Measurements from ENCODE around the gene CCDC12.

The CCDC12 gene

GRCh38 chr3:46923559-46924350 lies 52.8 kb downstream of the CCDC12 start:
- no peak overlapping the region for H3K27ac ChIP-seq (ENCODE audit: low read length)
- peaks cover 58 to 65% of the 10 kb centered on the region in 2 donors for H3K36me3 ChIP-seq (ENCODE audit: control insufficient read depth in 1 of 2, insufficient read depth in 2 of 2, low read length in 2 of 2)
- no peaks in the 10 kb centered on the region for H3K9me3 ChIP-seq (ENCODE audit: control insufficient read depth in 1 of 2, low read length in 2 of 2)
- peaks cover 10 to 25% of the 10 kb centered on the region in 2 donors for H3K4me1 ChIP-seq (ENCODE audit: control insufficient read depth in 1 of 2, insufficient read depth in 2 of 2, low read length in 2 of 2)
- H3K27me3 ChIP-seq (ENCODE audit: low read depth, low read length) = no peaks in the 10 kb centered on the region
- H3K4me3 ChIP-seq (ENCODE audit: low read depth in 1 of 2, low read length in 2 of 2) = no peak overlapping the region

GRCh38 chr3:46922871-46923558 lies 53.5 kb downstream of the CCDC12 start:
- Histone ChIP-seq H3K9me3 (ENCODE audit: control insufficient read depth in 1 of 2, low read length in 2 of 2) (no peaks in the 10 kb centered on the region), H3K27ac (ENCODE audit: low read length) (no peak overlapping the region), H3K36me3 (ENCODE audit: control insufficient read depth in 1 of 2, insufficient read depth in 2 of 2, low read length in 2 of 2) (peaks cover 60 to 72% of the 10 kb centered on the region in 2 donors), H3K27me3 (ENCODE audit: low read depth, low read length) (no peaks in the 10 kb centered on the region), H3K4me1 (ENCODE audit: control insufficient read depth in 1 of 2, insufficient read depth in 2 of 2, low read length in 2 of 2) (peaks cover 10 to 24% of the 10 kb centered on the region in 2 donors), H3K4me3 (ENCODE audit: low read depth in 1 of 2, low read length in 2 of 2) (no peak overlapping the region)

DNA sequence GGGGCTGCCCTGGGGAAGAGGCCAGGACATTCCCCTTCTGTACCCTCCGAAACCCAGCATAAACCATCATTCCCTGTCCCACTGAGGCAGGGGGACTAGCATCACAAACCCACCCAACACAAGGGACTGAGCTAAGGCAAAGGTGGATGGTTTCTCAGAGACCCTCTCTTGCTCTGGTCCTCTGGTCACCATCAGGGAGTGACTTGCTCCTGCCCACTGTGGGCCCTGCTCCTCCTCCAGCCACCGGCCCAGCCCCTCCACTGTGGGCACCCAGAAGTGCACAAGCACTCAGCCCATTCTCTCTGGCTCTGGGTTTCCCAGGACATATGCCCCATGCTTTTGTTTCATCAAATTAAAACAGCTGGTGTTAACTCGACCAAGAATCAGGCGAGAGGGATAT lies 54.1 kb downstream of the CCDC12 start:
- Histone ChIP-seq H3K4me3 (ENCODE audit: low read depth in 1 of 2, low read length in 2 of 2) (no peak overlapping the region), H3K9me3 (ENCODE audit: control insufficient read depth in 1 of 2, low read length in 2 of 2) (no peaks in the 10 kb centered on the region), H3K27me3 (ENCODE audit: low read depth, low read length) (no peaks in the 10 kb centered on the region), H3K27ac (ENCODE audit: low read length) (no peak overlapping the region), H3K4me1 (ENCODE audit: control insufficient read depth in 1 of 2, insufficient read depth in 2 of 2, low read length in 2 of 2) (peaks cover 6 to 18% of the 10 kb centered on the region in 2 donors), H3K36me3 (ENCODE audit: control insufficient read depth in 1 of 2, insufficient read depth in 2 of 2, low read length in 2 of 2) (peaks cover 60 to 77% of the 10 kb centered on the region in 2 donors)

DNA sequence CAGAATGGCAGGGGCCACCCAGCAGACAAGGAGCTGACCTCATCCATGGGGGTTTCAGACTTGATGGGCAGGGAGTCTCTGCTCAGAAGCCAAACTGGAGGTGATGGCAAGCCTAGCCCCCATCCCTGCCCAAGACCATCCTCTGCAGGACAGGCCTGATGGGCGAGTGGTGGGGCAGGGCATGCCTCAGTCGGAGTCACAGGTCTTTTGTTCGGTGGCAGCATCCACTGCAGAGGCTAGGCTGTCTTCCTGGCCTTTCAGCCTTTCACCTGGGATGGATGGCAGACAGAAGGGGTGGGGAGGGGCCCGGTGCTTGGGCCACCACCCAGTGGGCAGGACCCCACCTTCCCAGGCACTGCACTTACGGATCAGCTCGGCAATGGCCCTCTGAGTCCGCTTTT lies 54.7 kb downstream of the CCDC12 start:
- no peaks in the 10 kb centered on the region for H3K27me3 ChIP-seq (ENCODE audit: low read depth, low read length)
- H3K4me3 ChIP-seq (ENCODE audit: low read depth in 1 of 2, low read length in 2 of 2) = no peak overlapping the region
- H3K4me1 ChIP-seq (ENCODE audit: control insufficient read depth in 1 of 2, insufficient read depth in 2 of 2, low read length in 2 of 2) = peaks cover 3 to 14% of the 10 kb centered on the region in 2 donors
- H3K27ac ChIP-seq (ENCODE audit: low read length) = no peak overlapping the region
- no peaks in the 10 kb centered on the region for H3K9me3 ChIP-seq (ENCODE audit: control insufficient read depth in 1 of 2, low read length in 2 of 2)
- H3K36me3 ChIP-seq (ENCODE audit: control insufficient read depth in 1 of 2, insufficient read depth in 2 of 2, low read length in 2 of 2) = peaks cover 60 to 83% of the 10 kb centered on the region in 2 donors

DNA sequence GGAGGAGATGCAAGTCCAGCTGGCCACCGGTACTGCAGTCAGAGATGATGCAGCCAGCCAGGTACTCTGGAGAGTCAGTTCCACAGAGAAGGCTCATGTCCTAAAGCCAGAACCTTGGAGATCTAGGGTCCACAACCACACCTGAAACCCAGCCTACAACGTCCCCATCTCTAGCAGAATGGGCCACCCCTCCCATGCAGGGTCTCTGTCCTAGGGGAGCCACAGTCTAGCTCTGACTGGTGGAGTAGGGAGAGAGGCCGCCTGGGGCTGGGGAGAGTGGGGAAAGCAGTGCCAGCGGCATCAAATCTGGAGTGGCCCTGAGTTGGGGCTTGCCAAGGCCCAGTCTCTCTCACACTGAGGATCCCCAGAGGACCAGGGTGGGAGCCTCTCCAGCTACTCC lies 55.5 kb downstream of the CCDC12 start:
- H3K27ac ChIP-seq (ENCODE audit: low read length) = no peak overlapping the region
- H3K4me3 ChIP-seq (ENCODE audit: low read depth in 1 of 2, low read length in 2 of 2) = no peak overlapping the region
- peaks cover 0 to 6% of the 10 kb centered on the region in 2 donors for H3K4me1 ChIP-seq (ENCODE audit: control insufficient read depth in 1 of 2, insufficient read depth in 2 of 2, low read length in 2 of 2)
- no peaks in the 10 kb centered on the region for H3K9me3 ChIP-seq (ENCODE audit: control insufficient read depth in 1 of 2, low read length in 2 of 2)
- no peaks in the 10 kb centered on the region for H3K27me3 ChIP-seq (ENCODE audit: low read depth, low read length)
- peaks cover 59 to 86% of the 10 kb centered on the region in 2 donors for H3K36me3 ChIP-seq (ENCODE audit: control insufficient read depth in 1 of 2, insufficient read depth in 2 of 2, low read length in 2 of 2)

DNA sequence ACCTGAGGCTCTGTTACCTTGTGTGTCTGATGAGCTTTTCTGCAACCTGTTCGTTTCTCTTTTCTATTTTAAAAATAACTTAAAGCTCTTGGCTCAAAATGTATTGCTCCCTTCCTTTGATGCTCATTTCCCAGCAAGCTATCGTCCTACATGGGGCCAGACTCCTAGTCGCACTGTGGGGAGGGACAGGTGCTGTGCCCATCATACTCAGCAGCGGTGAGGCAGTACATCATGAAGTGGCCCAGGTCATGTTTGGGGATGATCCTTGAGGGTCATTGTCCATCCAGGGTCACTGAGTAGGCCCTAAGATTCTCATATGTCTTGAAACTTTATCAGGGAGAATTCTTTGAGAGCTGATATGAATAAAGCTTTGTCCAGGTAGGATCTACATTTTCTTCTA lies 57.9 kb downstream of the CCDC12 start:
- H3K36me3 ChIP-seq (ENCODE audit: control insufficient read depth in 1 of 2, insufficient read depth in 2 of 2, low read length in 2 of 2) = peaks cover 46 to 74% of the 10 kb centered on the region in 2 donors
- H3K27ac ChIP-seq (ENCODE audit: low read length) = no peak overlapping the region
- no peaks in the 10 kb centered on the region for H3K4me1 ChIP-seq (ENCODE audit: control insufficient read depth in 1 of 2, insufficient read depth in 2 of 2, low read length in 2 of 2)

DNA sequence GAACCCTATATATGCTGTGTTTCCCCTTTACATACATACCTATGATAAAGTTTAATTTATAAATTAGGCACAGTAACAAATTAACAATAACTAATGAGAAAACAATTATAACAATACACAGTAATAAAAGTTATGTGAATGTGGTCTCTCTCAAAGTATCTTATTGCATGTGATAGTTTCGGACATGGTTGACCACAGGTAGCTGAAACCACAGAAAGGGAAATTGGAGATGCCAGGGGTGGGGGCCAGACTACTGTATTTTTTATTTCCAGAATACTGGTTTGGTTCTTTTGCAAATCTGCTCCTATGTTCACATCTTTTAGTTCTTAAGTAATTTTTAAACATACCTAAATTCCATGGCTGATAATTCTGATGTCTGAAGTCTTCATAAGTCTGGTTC lies 58.3 kb downstream of the CCDC12 start:
- Histone ChIP-seq H3K9me3 (ENCODE audit: control insufficient read depth in 1 of 2, low read length in 2 of 2) (no peaks in the 10 kb centered on the region), H3K4me3 (ENCODE audit: low read depth in 1 of 2, low read length in 2 of 2) (no peak overlapping the region), H3K27me3 (ENCODE audit: low read depth, low read length) (no peaks in the 10 kb centered on the region), H3K36me3 (ENCODE audit: control insufficient read depth in 1 of 2, insufficient read depth in 2 of 2, low read length in 2 of 2) (peaks cover 44 to 70% of the 10 kb centered on the region in 2 donors), H3K27ac (ENCODE audit: low read length) (no peak overlapping the region), H3K4me1 (ENCODE audit: control insufficient read depth in 1 of 2, insufficient read depth in 2 of 2, low read length in 2 of 2) (no peaks in the 10 kb centered on the region)

More for the DNA sequence above, 57.9 kb downstream of the CCDC12 start:
- H3K9me3 ChIP-seq (ENCODE audit: control insufficient read depth in 1 of 2, low read length in 2 of 2) = no peaks in the 10 kb centered on the region
- H3K27me3 ChIP-seq (ENCODE audit: low read depth, low read length) = no peaks in the 10 kb centered on the region
- no peak overlapping the region for H3K4me3 ChIP-seq (ENCODE audit: low read depth in 1 of 2, low read length in 2 of 2)

DNA sequence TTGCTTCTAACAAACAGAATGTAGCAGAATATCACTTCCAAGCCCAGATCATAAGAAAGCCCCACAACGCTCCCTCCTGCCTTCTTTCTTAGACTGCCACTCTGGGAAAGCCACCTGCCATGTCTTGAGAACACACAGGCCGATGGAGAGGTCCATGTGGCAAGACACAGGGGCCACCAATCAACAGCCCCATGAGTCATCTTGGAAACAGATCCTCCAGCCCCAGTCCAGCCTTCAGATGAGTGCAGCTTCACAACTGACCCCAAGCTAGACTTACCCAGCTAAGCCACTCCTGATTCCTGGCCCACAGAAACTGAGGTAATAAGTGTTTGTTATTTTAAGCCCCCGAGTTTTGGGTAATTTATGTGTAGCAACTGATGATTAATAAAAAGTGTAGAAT lies 59.3 kb downstream of the CCDC12 start:
- Histone ChIP-seq H3K27me3 (ENCODE audit: low read depth, low read length) (no peaks in the 10 kb centered on the region), H3K9me3 (ENCODE audit: control insufficient read depth in 1 of 2, low read length in 2 of 2) (no peaks in the 10 kb centered on the region), H3K4me1 (ENCODE audit: control insufficient read depth in 1 of 2, insufficient read depth in 2 of 2, low read length in 2 of 2) (no peaks in the 10 kb centered on the region), H3K36me3 (ENCODE audit: control insufficient read depth in 1 of 2, insufficient read depth in 2 of 2, low read length in 2 of 2) (peaks cover 35 to 61% of the 10 kb centered on the region in 2 donors), H3K27ac (ENCODE audit: low read length) (no peak overlapping the region), H3K4me3 (ENCODE audit: low read depth in 1 of 2, low read length in 2 of 2) (no peak overlapping the region)

- peaks cover 30 to 56% of the 10 kb centered on the region in 2 donors for H3K36me3 ChIP-seq (ENCODE audit: control insufficient read depth in 1 of 2, insufficient read depth in 2 of 2, low read length in 2 of 2)
- no peaks in the 10 kb centered on the region for H3K4me1 ChIP-seq (ENCODE audit: control insufficient read depth in 1 of 2, insufficient read depth in 2 of 2, low read length in 2 of 2)
- no peak overlapping the region for H3K4me3 ChIP-seq (ENCODE audit: low read depth in 1 of 2, low read length in 2 of 2)
- no peaks in the 10 kb centered on the region for H3K27me3 ChIP-seq (ENCODE audit: low read depth, low read length)
- H3K27ac ChIP-seq (ENCODE audit: low read length) = no peak overlapping the region
- no peaks in the 10 kb centered on the region for H3K9me3 ChIP-seq (ENCODE audit: control insufficient read depth in 1 of 2, low read length in 2 of 2)
Measured at GRCh38 chr3:46916799-46917198, 59.7 kb downstream of the CCDC12 start.

- no peak overlapping the region for H3K4me3 ChIP-seq (ENCODE audit: low read depth in 1 of 2, low read length in 2 of 2)
- H3K9me3 ChIP-seq (ENCODE audit: control insufficient read depth in 1 of 2, low read length in 2 of 2) = no peaks in the 10 kb centered on the region
- H3K27ac ChIP-seq (ENCODE audit: low read length) = no peak overlapping the region
- no peaks in the 10 kb centered on the region for H3K27me3 ChIP-seq (ENCODE audit: low read depth, low read length)
- no peaks in the 10 kb centered on the region for H3K4me1 ChIP-seq (ENCODE audit: control insufficient read depth in 1 of 2, insufficient read depth in 2 of 2, low read length in 2 of 2)
- H3K36me3 ChIP-seq (ENCODE audit: control insufficient read depth in 1 of 2, insufficient read depth in 2 of 2, low read length in 2 of 2) = peaks cover 25 to 51% of the 10 kb centered on the region in 2 donors
Measured at GRCh38 chr3:46916278-46916677, 60.3 kb downstream of the CCDC12 start.

DNA sequence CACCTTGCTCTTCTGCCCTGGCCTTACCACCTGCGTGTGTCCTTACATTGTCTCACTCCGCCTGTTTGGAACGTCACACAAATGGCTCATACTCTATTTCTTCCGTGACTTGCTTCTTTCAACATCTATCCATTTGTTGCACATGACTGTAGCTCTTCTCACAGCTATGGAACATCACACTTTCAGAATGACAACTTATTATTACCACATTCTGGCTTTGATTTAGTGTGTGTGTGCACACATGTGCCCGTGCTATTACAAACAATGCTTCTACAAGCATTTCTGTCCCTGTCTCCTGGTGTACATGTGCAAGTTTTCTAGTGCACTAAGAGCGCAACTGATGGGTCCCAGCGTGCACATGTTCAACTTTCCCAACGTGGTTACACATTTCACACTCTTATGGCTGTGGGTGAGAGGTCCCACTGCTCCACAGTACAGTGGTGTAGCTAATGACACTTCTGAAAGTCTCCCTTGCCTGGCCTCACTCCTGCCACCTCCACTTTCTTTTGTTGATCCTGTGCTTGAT lies 61.2 kb downstream of the CCDC12 start:
- H3K27ac ChIP-seq (ENCODE audit: low read length) = no peak overlapping the region
- no peaks in the 10 kb centered on the region for H3K27me3 ChIP-seq (ENCODE audit: low read depth, low read length)
- H3K4me3 ChIP-seq (ENCODE audit: low read depth in 1 of 2, low read length in 2 of 2) = no peak overlapping the region
- H3K36me3 ChIP-seq (ENCODE audit: control insufficient read depth in 1 of 2, insufficient read depth in 2 of 2, low read length in 2 of 2) = peaks cover 16 to 42% of the 10 kb centered on the region in 2 donors
- H3K9me3 ChIP-seq (ENCODE audit: control insufficient read depth in 1 of 2, low read length in 2 of 2) = no peaks in the 10 kb centered on the region
- H3K4me1 ChIP-seq (ENCODE audit: control insufficient read depth in 1 of 2, insufficient read depth in 2 of 2, low read length in 2 of 2) = no peaks in the 10 kb centered on the region

Data from muscle layer of duodenum (tissue), 2 donors.